Iris pigment epithelial cell (primary cell): ENCODE data around the gene CCDC149.
A peak's percentile ranks its signal among the peaks of the same experiment; 100 is the strongest.

Experiments used
- DNase-seq: peaks from one replicate; pipeline ENCODE4 v3.0.0-alpha.2; 2011; ENCODE audit warnings: low read depth

The CCDC149 gene

GRCh38 chr4:24777536-24778463, 135.0 kb downstream of the CCDC149 start:
- peak; percentile 19 for DNase-seq

- no peak for DNase-seq
These were observed 137.1 kb downstream of the CCDC149 start for GRCh38 chr4:24775750-24776149.

GRCh38 chr4:24775032-24775605, 137.7 kb downstream of the CCDC149 start:
- DNase-seq, result peak; percentile 55

- peak; percentile 39 for DNase-seq
These were observed 138.4 kb downstream of the CCDC149 start for GRCh38 chr4:24774452-24774851.

GRCh38 chr4:24772952-24773351, 139.9 kb downstream of the CCDC149 start:
- no peak for DNase-seq

GRCh38 chr4:24772061-24772705, 140.7 kb downstream of the CCDC149 start:
- no peak for DNase-seq

- no peak for DNase-seq
These were observed 141.6 kb downstream of the CCDC149 start for GRCh38 chr4:24771241-24771640.

- no peak for DNase-seq
These were observed 142.2 kb downstream of the CCDC149 start for GRCh38 chr4:24770667-24771066.

- DNase-seq, result peak; percentile 83
These were observed 142.7 kb downstream of the CCDC149 start for GRCh38 chr4:24770032-24770584.

GRCh38 chr4:24769571-24769970, 143.3 kb downstream of the CCDC149 start:
- DNase-seq, result no peak

GRCh38 chr4:24768604-24769003, 144.2 kb downstream of the CCDC149 start:
- no peak for DNase-seq

- DNase-seq, result no peak
These were observed 144.8 kb downstream of the CCDC149 start for GRCh38 chr4:24768006-24768405.

- DNase-seq, result peak; percentile 32
These were observed 147.4 kb downstream of the CCDC149 start for GRCh38 chr4:24765376-24765988.

GRCh38 chr4:24764345-24764744, 148.5 kb downstream of the CCDC149 start:
- no peak for DNase-seq

- DNase-seq, result peak; percentile 64
These were observed 149.1 kb downstream of the CCDC149 start for GRCh38 chr4:24763631-24764297.
